CD8-positive, alpha-beta memory T cell (primary cell): ENCODE results near the gene ATF6. TPM values are rescaled to one million over a fixed set of nuclear protein-coding genes. Genes with fewer than 3 reads are reported as not detected.

Experiments used
- CTCF ChIA-PET: fragments of 350-600 bp; sonication (Branson Sonifier 250); formaldehyde crosslinking; loops from one replicate; lab custom pipeline; 2021; ENCODE audit warnings: antibody characterized with exemption; lab: Charles Lee
- POLR2A ChIA-PET: fragments of 350-600 bp; sonication (Branson Sonifier 250); formaldehyde crosslinking; loops from one replicate; lab custom pipeline; 2021; ENCODE audit warnings: antibody characterized with exemption; lab: Charles Lee
- DNase-seq, 5 donors: peaks; one replicate each; pipeline versions ENCODE4 v3.0.0 to v3.0.0-alpha.2; 2020 to 2022; ENCODE audit warnings: mixed read lengths in 1 of 5
- H3K27ac ChIP-seq: one replicate; pipeline ENCODE4 v1.7.0; 2013; ENCODE audit warnings: low read depth, mild to moderate bottlenecking, low read length, moderate library complexity
- H3K27me3 ChIP-seq: 2 replicates; pipeline ENCODE4 v1.7.0; 2013; ENCODE audit warnings: low read length, mild to moderate bottlenecking; ENCODE audit not compliant: insufficient read depth, poor library complexity, severe bottlenecking
- H3K36me3 ChIP-seq: 2 replicates; pipeline ENCODE4 v1.7.0; 2013; ENCODE audit warnings: mild to moderate bottlenecking, low read length, moderate library complexity; ENCODE audit not compliant: insufficient read depth
- H3K4me1 ChIP-seq: 2 replicates; pipeline ENCODE4 v1.7.0; 2013; ENCODE audit warnings: mild to moderate bottlenecking, low read length, moderate library complexity; ENCODE audit not compliant: insufficient read depth
- H3K4me3 ChIP-seq: 2 replicates; pipeline ENCODE4 v1.7.0; 2013; ENCODE audit warnings: mild to moderate bottlenecking, low read length
- H3K9me3 ChIP-seq: 2 replicates; pipeline ENCODE4 v1.7.0; 2013; ENCODE audit warnings: mild to moderate bottlenecking, low read length
- H3K27ac Mint-ChIP-seq, 8 donors: one replicate each; pipeline ENCODE4 v1.8.0; 2020 to 2021; ENCODE audit warnings: mixed read lengths in 8 of 8, mild to moderate bottlenecking in 6 of 8, inconsistent platforms in 3 of 8, moderate library complexity in 3 of 8
- H3K27me3 Mint-ChIP-seq, 2 donors: one replicate each; pipeline ENCODE4 v1.8.0; 2020 to 2021; ENCODE audit warnings: mixed read lengths in 2 of 2, mild to moderate bottlenecking in 1 of 2, moderate library complexity in 1 of 2
- H3K36me3 Mint-ChIP-seq, 3 donors: one replicate each; pipeline ENCODE4 v1.8.0; 2020 to 2021; ENCODE audit warnings: mixed read lengths in 3 of 3, inconsistent platforms in 1 of 3, mild to moderate bottlenecking in 1 of 3
- H3K4me1 Mint-ChIP-seq, 3 donors: one replicate each; pipeline ENCODE4 v1.8.0; 2020 to 2021; ENCODE audit warnings: mixed read lengths in 3 of 3, inconsistent platforms in 1 of 3, mild to moderate bottlenecking in 1 of 3
- H3K4me3 Mint-ChIP-seq, 7 donors: one replicate each; pipeline ENCODE4 v1.8.0; 2020 to 2021; ENCODE audit warnings: mixed read lengths in 7 of 7, mild to moderate bottlenecking in 6 of 7, moderate library complexity in 4 of 7, inconsistent platforms in 2 of 7
- H3K9me3 Mint-ChIP-seq, 5 donors: one replicate each; pipeline ENCODE4 v1.8.0; 2020 to 2022; ENCODE audit warnings: mixed read lengths in 5 of 5, mild to moderate bottlenecking in 3 of 5, moderate library complexity in 2 of 5, inconsistent platforms in 1 of 5
- polyA plus RNA-seq: library from polyadenylated mRNA; unstranded; fragments of 300-500 nt; fragmentation: Illumina TruSeq; gene quantifications from one replicate; pipeline ENCODE4 v1.2.3, GENCODE V29; 2021
- total RNA-seq, 2 experiments: library from RNA; stranded (reverse); gene quantifications; one replicate each; pipeline ENCODE4 v1.2.3, GENCODE V29; 2021

Gene ATF6
- total and polyA plus RNA-seq, 3 experiments from 2014 or later: 14.7 to 22.8 (median 22.4) TPM

- ChIA-PET CTCF (interaction anchor here (1.5 to 6.0 kb wide), 2 partner anchors 7 to 11 kb away, joined by 3 to 102 read pairs; no protein-coding TSS in a partner anchor), POLR2A (interaction anchor here (1.0 kb wide), 1 partner anchor 9 kb away, joined by 4 read pairs; no protein-coding TSS in a partner anchor)
- Histone ChIP-seq H3K36me3 (no peaks in the 10 kb centered on the region), H3K9me3 (no peaks in the 10 kb centered on the region), H3K4me1 (peaks cover 23% of the 10 kb centered on the region), H3K4me3 (no peak overlapping the region), H3K27ac (no peak overlapping the region), H3K27me3 (no peaks in the 10 kb centered on the region)
- Mint-ChIP-seq H3K36me3 (peaks cover 0 to 8% (median 0%) of the 10 kb centered on the region in 3 donors), H3K4me3 (peak overlapping the region in 5 of 7 donors; percentile 20 to 59 (median 27)), H3K27ac (peak overlapping the region; percentile 2 to 71 (median 42)), H3K9me3 (no peaks in the 10 kb centered on the region), H3K4me1 (peaks cover 32 to 43% (median 42%) of the 10 kb centered on the region in 3 donors), H3K27me3 (no peaks in the 10 kb centered on the region)
- DNase-seq: no peak
Measured at GRCh38 chr1:161730050-161730564, 36.0 kb upstream of the ATF6 start.

GRCh38 chr1:161731241-161731640 lies 34.9 kb upstream of the ATF6 start:
- Histone ChIP-seq H3K27me3 (no peaks in the 10 kb centered on the region), H3K36me3 (no peaks in the 10 kb centered on the region), H3K27ac (no peak overlapping the region), H3K4me1 (peaks cover 23% of the 10 kb centered on the region), H3K9me3 (no peaks in the 10 kb centered on the region), H3K4me3 (no peak overlapping the region)
- H3K27ac Mint-ChIP-seq: peak overlapping the region in 1 of 8 donors; percentile 2
- CTCF ChIA-PET: no interaction called here
- H3K36me3 Mint-ChIP-seq: peaks cover 0 to 3% (median 0%) of the 10 kb centered on the region in 3 donors
- POLR2A ChIA-PET: no interaction called here
- peak overlapping the region in 1 of 7 donors; percentile 68 for H3K4me3 Mint-ChIP-seq
- no peaks in the 10 kb centered on the region for H3K9me3 Mint-ChIP-seq
- H3K4me1 Mint-ChIP-seq: peaks cover 25 to 39% (median 36%) of the 10 kb centered on the region in 3 donors
- peaks cover 0 to under 1% of the 10 kb centered on the region in 2 donors for H3K27me3 Mint-ChIP-seq
- no peak for DNase-seq

GRCh38 chr1:161731981-161732718 lies 34.0 kb upstream of the ATF6 start:
- Histone ChIP-seq H3K4me1 (peaks cover 23% of the 10 kb centered on the region), H3K4me3 (no peak overlapping the region), H3K27me3 (no peaks in the 10 kb centered on the region), H3K9me3 (no peaks in the 10 kb centered on the region), H3K36me3 (no peaks in the 10 kb centered on the region), H3K27ac (no peak overlapping the region)
- CTCF ChIA-PET: interaction anchor here (0.6 kb wide), 1 partner anchor 84 kb away, joined by 3 read pairs; no protein-coding TSS in a partner anchor
- Mint-ChIP-seq H3K36me3 (peaks cover 0 to 2% (median 0%) of the 10 kb centered on the region in 3 donors), H3K9me3 (no peaks in the 10 kb centered on the region), H3K4me3 (no peak overlapping the region), H3K4me1 (peaks cover 25 to 41% (median 41%) of the 10 kb centered on the region in 3 donors), H3K27ac (peak overlapping the region in 1 of 8 donors; percentile 26), H3K27me3 (peaks cover 0 to 2% of the 10 kb centered on the region in 2 donors)
- POLR2A ChIA-PET: no interaction called here
- no peak for DNase-seq

GRCh38 chr1:161733526-161733925 lies 32.6 kb upstream of the ATF6 start:
- Histone ChIP-seq H3K9me3 (no peaks in the 10 kb centered on the region), H3K4me1 (peaks cover 17% of the 10 kb centered on the region), H3K27me3 (no peaks in the 10 kb centered on the region), H3K27ac (no peak overlapping the region), H3K36me3 (no peaks in the 10 kb centered on the region), H3K4me3 (no peak overlapping the region)
- ChIA-PET CTCF (interaction anchor here (0.9 kb wide), 1 partner anchor 16 kb away, joined by 3 read pairs; the partner anchor contains the start of gene DUSP12), POLR2A (no interaction called here)
- no peak for DNase-seq
- Mint-ChIP-seq H3K4me3 (no peak overlapping the region), H3K9me3 (no peaks in the 10 kb centered on the region), H3K4me1 (peaks cover 19 to 39% (median 38%) of the 10 kb centered on the region in 3 donors), H3K27me3 (peaks cover 0 to 2% of the 10 kb centered on the region in 2 donors), H3K27ac (no peak overlapping the region), H3K36me3 (no peaks in the 10 kb centered on the region)

GRCh38 chr1:161735837-161736236 lies 30.3 kb upstream of the ATF6 start:
- Mint-ChIP-seq H3K27me3 (peaks cover 0 to 2% of the 10 kb centered on the region in 2 donors), H3K27ac (peak overlapping the region in 1 of 8 donors; percentile 29)
- CTCF ChIA-PET: interaction anchor here (1.4 to 5.9 kb wide), 2 partner anchors 8 to 251 kb away, joined by 4 to 102 read pairs; no protein-coding TSS in a partner anchor

GRCh38 chr1:161736335-161736969 lies 29.7 kb upstream of the ATF6 start:
- no peak overlapping the region for H3K27ac ChIP-seq
- H3K4me1 ChIP-seq: peaks cover 31% of the 10 kb centered on the region
- DNase-seq: no peak
- no peak overlapping the region for H3K4me3 ChIP-seq
- CTCF ChIA-PET: interaction anchor here (1.1 to 5.9 kb wide), 4 partner anchors 9 to 252 kb away, joined by 3 to 102 read pairs (median 16); partner anchors contain the start of gene DUSP12
- no peaks in the 10 kb centered on the region for H3K27me3 ChIP-seq
- no peak overlapping the region for H3K27ac Mint-ChIP-seq
- H3K36me3 Mint-ChIP-seq: no peaks in the 10 kb centered on the region
- POLR2A ChIA-PET: interaction anchor here (6.5 kb wide), 1 partner anchor 10 kb away, joined by 69 read pairs; no protein-coding TSS in a partner anchor
- no peaks in the 10 kb centered on the region for H3K36me3 ChIP-seq
- no peaks in the 10 kb centered on the region for H3K9me3 Mint-ChIP-seq
- H3K9me3 ChIP-seq: no peaks in the 10 kb centered on the region
- H3K4me1 Mint-ChIP-seq: peaks cover 25 to 46% (median 43%) of the 10 kb centered on the region in 3 donors
- no peak overlapping the region for H3K4me3 Mint-ChIP-seq
- H3K27me3 Mint-ChIP-seq: peaks cover 0 to 2% of the 10 kb centered on the region in 2 donors

More at GRCh38 chr1:161735837-161736236, 30.3 kb upstream of the ATF6 start:
- H3K9me3 Mint-ChIP-seq: no peaks in the 10 kb centered on the region
- no peak overlapping the region for H3K4me3 ChIP-seq
- H3K4me3 Mint-ChIP-seq: no peak overlapping the region
- H3K9me3 ChIP-seq: no peaks in the 10 kb centered on the region
- H3K27ac ChIP-seq: no peak overlapping the region
- peaks cover 23 to 40% (median 40%) of the 10 kb centered on the region in 3 donors for H3K4me1 Mint-ChIP-seq
- no peak for DNase-seq
- no peaks in the 10 kb centered on the region for H3K36me3 Mint-ChIP-seq
- no peaks in the 10 kb centered on the region for H3K27me3 ChIP-seq
- H3K4me1 ChIP-seq: peaks cover 25% of the 10 kb centered on the region
- POLR2A ChIA-PET: interaction anchor here (6.5 kb wide), 1 partner anchor 9 kb away, joined by 69 read pairs; no protein-coding TSS in a partner anchor
- no peaks in the 10 kb centered on the region for H3K36me3 ChIP-seq

- POLR2A ChIA-PET: interaction anchor here (6.5 kb wide), 1 partner anchor 11 kb away, joined by 69 read pairs; no protein-coding TSS in a partner anchor
- Mint-ChIP-seq H3K36me3 (no peaks in the 10 kb centered on the region), H3K27ac (no peak overlapping the region), H3K4me3 (peak overlapping the region in 1 of 7 donors; percentile 2), H3K4me1 (peaks cover 26 to 48% (median 44%) of the 10 kb centered on the region in 3 donors), H3K9me3 (no peaks in the 10 kb centered on the region), H3K27me3 (peaks cover 0 to 2% of the 10 kb centered on the region in 2 donors)
- Histone ChIP-seq H3K4me1 (peaks cover 31% of the 10 kb centered on the region), H3K4me3 (no peak overlapping the region), H3K36me3 (no peaks in the 10 kb centered on the region), H3K27ac (no peak overlapping the region), H3K9me3 (no peaks in the 10 kb centered on the region), H3K27me3 (no peaks in the 10 kb centered on the region)
- DNase-seq: no peak
- CTCF ChIA-PET: interaction anchor here (1.5 to 5.9 kb wide), 7 partner anchors 10 to 252 kb away, joined by 3 to 102 read pairs (median 7); partner anchors contain the start of gene DUSP12
Measured at GRCh38 chr1:161737625-161738024, 28.5 kb upstream of the ATF6 start.
